K562 (cell line): ENCODE results near the gene MEX3A. TPM values are rescaled to one million over a fixed set of nuclear protein-coding genes. Genes with fewer than 3 reads are reported as not detected.
A peak's percentile ranks its signal among the peaks of the same experiment; 100 is the strongest.

ENCODE experiments used
- CBX3 ChIP-seq, 2 experiments: IDR thresholded peaks; 1 replicate in 1 of 2; 2 replicates in 1 of 2; pipeline ENCODE4 v1.6.1; 2012; ENCODE audit warnings: inconsistent platforms in 2 of 2, low read length in 2 of 2, borderline replicate concordance in 1 of 2, control low read depth in 1 of 2
- DPF2 ChIP-seq: fragments of 450-650 bp; IDR thresholded peaks from 2 replicates; pipeline ENCODE4 v1.6.1; 2016
- HDAC2 ChIP-seq: fragments of 450-650 bp; IDR thresholded peaks from 2 replicates; pipeline ENCODE4 v1.6.1; 2016; ENCODE audit warnings: mild to moderate bottlenecking
- MTA2 ChIP-seq: fragments of 450-650 bp; IDR thresholded peaks from 2 replicates; pipeline ENCODE4 v1.6.1; 2016; ENCODE audit warnings: low read depth
- NRF1 ChIP-seq, 2 experiments: fragments of 450-650 bp; IDR thresholded peaks in 1 of 2; conservative IDR thresholded peaks in 1 of 2; 2 replicates each; pipeline ENCODE4 v1.6.1; 2014; ENCODE audit warnings: mild to moderate bottlenecking in 2 of 2
- SP1 ChIP-seq: sonication (generic); formaldehyde crosslinking; IDR thresholded peaks from 2 replicates; pipeline ENCODE4 v1.8.1; 2022; ENCODE audit warnings: mild to moderate bottlenecking, missing genetic modification reagents
- ZBTB17 ChIP-seq: fragments of 450-650 bp; formaldehyde crosslinking; IDR thresholded peaks from 2 replicates; pipeline ENCODE4 v1.4.0; 2020; ENCODE audit warnings: mild to moderate bottlenecking
- ZNF263 ChIP-seq: sonication (generic); formaldehyde crosslinking; IDR thresholded peaks from 2 replicates; pipeline ENCODE4 v1.8.0; 2022; ENCODE audit warnings: mild to moderate bottlenecking, missing genetic modification reagents, borderline replicate concordance
- ZNF384 ChIP-seq: IDR thresholded peaks from 2 replicates; pipeline ENCODE4 v1.6.1; 2012; ENCODE audit warnings: low read depth, low read length, improper control_type of control experiment
- polyA plus RNA-seq, 8 experiments: library from polyadenylated mRNA; depleted of rRNA in 4 of 8; stranded (reverse) in 5 of 8; unstranded in 3 of 8; fragments of >200 nt; fragmentation: Nextera tagmentation in 2 of 8; fragmentation: Illumina TruSeq in 1 of 8; extraction: Ambion mirVana in 2 of 8; extraction: Trizol in 1 of 8; gene quantifications; 2 replicates each; pipeline versions ENCODE4 v1.2.1 to v1.2.3, GENCODE V29; 2011 to 2014; ENCODE audit warnings: inconsistent platforms in 1 of 8, missing spikeins in 1 of 8
- total RNA-seq, 7 experiments: library from RNA; depleted of rRNA in 6 of 7; stranded (reverse); fragments of >200 nt in 6 of 7; fragmentation: Illumina TruSeq in 2 of 7; extraction: Trizol in 2 of 7; gene quantifications; 2 replicates each; pipeline versions ENCODE4 v1.2.1 to v1.2.3, GENCODE V29; 2011 to 2021; ENCODE audit warnings: low replicate concordance in 1 of 7
- TF ChIP-seq, protein P1 (sequence below): sonication (generic); formaldehyde crosslinking; IDR thresholded peaks from 2 replicates; pipeline ENCODE4 v1.8.0; 2023; ENCODE audit warnings: mild to moderate bottlenecking, missing genetic modification reagents
- TF ChIP-seq, protein P2 (sequence below), 3 experiments: fragments of 200-800 bp in 1 of 3; sonication (Bioruptor generic) in 1 of 3; sonication (generic) in 1 of 3; formaldehyde crosslinking in 1 of 3; IDR thresholded peaks; 2 replicates each; pipeline versions ENCODE4 v1.6.1 to v1.8.0; 2016 to 2022; ENCODE audit warnings: mild to moderate bottlenecking in 2 of 3, missing compliant biosample characterization in 2 of 3, missing genetic modification characterization in 2 of 3, missing genetic modification reagents in 1 of 3
- TF ChIP-seq, protein P3 (sequence below): fragments of 250-450 bp; sonication (Bioruptor Pico); IDR thresholded peaks from 2 replicates; pipeline ENCODE4 v1.6.1; 2021; ENCODE audit warnings: mild to moderate bottlenecking
- TF ChIP-seq, protein P4 (sequence below), 2 experiments: fragments of 450-650 bp; IDR thresholded peaks; 2 replicates each; pipeline ENCODE4 v1.6.1; 2016

The MEX3A gene
- total and polyA plus RNA-seq, 9 of the 15 experiments (the other 6 are each of a cell fraction or from before 2014, with no cell fraction given), result 0.36 to 13.7 (median 5.2) TPM

DNA sequence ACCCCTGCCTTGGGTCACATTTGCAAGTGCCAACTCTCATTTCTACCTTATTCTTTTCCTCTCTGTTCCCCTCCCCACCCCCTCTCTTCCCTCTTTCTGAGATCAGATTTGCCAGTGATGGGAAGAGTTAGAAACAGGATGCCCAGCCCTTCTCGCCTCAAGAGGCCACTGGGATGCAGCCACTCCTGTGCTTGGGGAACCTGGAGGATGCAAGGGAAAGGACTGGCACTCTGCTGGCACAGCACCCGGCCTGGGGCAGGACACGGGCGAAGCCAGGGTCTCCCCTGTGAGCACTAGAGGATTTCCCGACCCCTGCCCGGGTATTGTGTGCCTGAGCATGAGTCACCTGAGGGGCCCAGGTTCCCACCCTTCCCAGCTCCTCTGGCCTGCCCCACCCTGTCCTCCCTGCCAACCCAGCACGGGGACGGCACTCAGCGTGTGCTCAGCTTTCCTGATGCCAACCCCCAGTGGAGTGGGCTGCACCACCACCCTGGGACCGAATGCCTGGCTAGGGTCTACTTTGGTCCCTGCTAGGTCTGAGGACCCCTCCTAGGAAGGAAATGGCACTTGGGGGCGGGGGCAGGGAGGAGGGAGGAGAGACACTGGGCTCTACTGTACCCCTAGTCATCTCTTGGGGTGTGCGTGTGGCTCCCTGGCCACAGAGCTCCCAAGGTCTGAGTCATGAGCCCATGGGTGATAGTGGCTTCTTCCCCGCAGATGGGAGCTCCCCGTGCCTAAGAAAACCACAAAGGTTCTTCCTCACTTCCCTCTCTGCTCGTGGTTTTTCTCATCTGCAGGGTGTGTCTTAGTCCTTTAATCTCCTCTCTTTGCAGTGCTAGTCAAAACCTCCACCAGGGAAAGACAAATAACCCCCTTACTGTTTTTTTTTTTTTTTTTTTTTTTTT lies 44.6 kb upstream of the MEX3A start (continued):
- TF ChIP-seq, protein P1, sequence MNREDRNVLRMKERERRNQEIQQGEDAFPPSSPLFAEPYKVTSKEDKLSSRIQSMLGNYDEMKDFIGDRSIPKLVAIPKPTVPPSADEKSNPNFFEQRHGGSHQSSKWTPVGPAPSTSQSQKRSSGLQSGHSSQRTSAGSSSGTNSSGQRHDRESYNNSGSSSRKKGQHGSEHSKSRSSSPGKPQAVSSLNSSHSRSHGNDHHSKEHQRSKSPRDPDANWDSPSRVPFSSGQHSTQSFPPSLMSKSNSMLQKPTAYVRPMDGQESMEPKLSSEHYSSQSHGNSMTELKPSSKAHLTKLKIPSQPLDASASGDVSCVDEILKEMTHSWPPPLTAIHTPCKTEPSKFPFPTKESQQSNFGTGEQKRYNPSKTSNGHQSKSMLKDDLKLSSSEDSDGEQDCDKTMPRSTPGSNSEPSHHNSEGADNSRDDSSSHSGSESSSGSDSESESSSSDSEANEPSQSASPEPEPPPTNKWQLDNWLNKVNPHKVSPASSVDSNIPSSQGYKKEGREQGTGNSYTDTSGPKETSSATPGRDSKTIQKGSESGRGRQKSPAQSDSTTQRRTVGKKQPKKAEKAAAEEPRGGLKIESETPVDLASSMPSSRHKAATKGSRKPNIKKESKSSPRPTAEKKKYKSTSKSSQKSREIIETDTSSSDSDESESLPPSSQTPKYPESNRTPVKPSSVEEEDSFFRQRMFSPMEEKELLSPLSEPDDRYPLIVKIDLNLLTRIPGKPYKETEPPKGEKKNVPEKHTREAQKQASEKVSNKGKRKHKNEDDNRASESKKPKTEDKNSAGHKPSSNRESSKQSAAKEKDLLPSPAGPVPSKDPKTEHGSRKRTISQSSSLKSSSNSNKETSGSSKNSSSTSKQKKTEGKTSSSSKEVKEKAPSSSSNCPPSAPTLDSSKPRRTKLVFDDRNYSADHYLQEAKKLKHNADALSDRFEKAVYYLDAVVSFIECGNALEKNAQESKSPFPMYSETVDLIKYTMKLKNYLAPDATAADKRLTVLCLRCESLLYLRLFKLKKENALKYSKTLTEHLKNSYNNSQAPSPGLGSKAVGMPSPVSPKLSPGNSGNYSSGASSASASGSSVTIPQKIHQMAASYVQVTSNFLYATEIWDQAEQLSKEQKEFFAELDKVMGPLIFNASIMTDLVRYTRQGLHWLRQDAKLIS (CRISPR knock-in tag), result 0 out of 2 replicates have a peak, but pooled peaks have one; percentile 20
- TF ChIP-seq ZNF263 (CRISPR knock-in tag) (peak; percentile 63; the same call in 1 of the 2 replicates), ZBTB17 (CRISPR knock-in tag) (0 out of 2 replicates have a peak, but pooled peaks have one; percentile 6), SP1 (CRISPR knock-in tag) (0 out of 2 replicates have a peak, but pooled peaks have one; percentile 13), NRF1 (conservative IDR thresholded peaks at IDR 0.05 in 1 of 2, IDR thresholded peaks at IDR 0.05 in 1 of 2) (peak; percentile 11 to 22; a peak in 1 of 4 replicates), DPF2 (peak; percentile 46), CBX3 (IDR thresholded peaks at IDR 0.05; ENCODE audit: borderline replicate concordance in 1 of 2, low read length in 2 of 2) (peak in 1 of 2 experiments; percentile 20; a peak in 1 of 3 replicates), ZNF384 (peak; percentile 86), MTA2 (peak; percentile 32; the same call in 1 of the 2 replicates), HDAC2 (peak; percentile 36; the same call in 1 of the 2 replicates)
- TF ChIP-seq, protein P2, sequence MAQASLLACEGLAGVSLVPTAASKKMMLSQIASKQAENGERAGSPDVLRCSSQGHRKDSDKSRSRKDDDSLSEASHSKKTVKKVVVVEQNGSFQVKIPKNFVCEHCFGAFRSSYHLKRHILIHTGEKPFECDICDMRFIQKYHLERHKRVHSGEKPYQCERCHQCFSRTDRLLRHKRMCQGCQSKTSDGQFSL (CRISPR knock-in tag; IDR thresholded peaks at IDR 0.05), result 0 out of 2 replicates have a peak, but pooled peaks have one; percentile 53
- TF ChIP-seq, protein P2 (tag; IDR thresholded peaks at IDR 0.05), result no peak
- TF ChIP-seq, protein P3, sequence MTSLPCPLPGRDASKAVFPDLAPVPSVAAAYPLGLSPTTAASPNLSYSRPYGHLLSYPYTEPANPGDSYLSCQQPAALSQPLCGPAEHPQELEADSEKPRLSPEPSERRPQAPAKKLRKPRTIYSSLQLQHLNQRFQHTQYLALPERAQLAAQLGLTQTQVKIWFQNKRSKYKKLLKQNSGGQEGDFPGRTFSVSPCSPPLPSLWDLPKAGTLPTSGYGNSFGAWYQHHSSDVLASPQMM (CRISPR knock-in tag), result no peak
- TF ChIP-seq, protein P4, sequence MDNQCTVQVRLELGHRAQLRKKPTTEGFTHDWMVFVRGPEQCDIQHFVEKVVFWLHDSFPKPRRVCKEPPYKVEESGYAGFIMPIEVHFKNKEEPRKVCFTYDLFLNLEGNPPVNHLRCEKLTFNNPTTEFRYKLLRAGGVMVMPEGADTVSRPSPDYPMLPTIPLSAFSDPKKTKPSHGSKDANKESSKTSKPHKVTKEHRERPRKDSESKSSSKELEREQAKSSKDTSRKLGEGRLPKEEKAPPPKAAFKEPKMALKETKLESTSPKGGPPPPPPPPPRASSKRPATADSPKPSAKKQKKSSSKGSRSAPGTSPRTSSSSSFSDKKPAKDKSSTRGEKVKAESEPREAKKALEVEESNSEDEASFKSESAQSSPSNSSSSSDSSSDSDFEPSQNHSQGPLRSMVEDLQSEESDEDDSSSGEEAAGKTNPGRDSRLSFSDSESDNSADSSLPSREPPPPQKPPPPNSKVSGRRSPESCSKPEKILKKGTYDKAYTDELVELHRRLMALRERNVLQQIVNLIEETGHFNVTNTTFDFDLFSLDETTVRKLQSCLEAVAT (IDR thresholded peaks at IDR 0.05), result peak in 1 of 2 experiments; percentile 83; a peak in 2 of 4 replicates
